Dendritic cell treated with granulocyte-macrophage colony-stimulating factor and Interleukin-4, amounts not matched to agents 40 ng/mL and 50 ng/mL, for 4 days (primary cell): ENCODE results near the gene NCK1.
A peak's percentile ranks its signal among the peaks of the same experiment; 100 is the strongest.
"Not testable (repeated sequence)": the region's sequence is repeated elsewhere in the genome, so short reads cannot be mapped to it uniquely, and the experiment has no call there.

ENCODE experiments used
- H3K27ac Mint-ChIP-seq: one replicate; pipeline ENCODE4 v1.8.0; 2022; ENCODE audit warnings: mild to moderate bottlenecking, mixed read lengths
- H3K27me3 Mint-ChIP-seq: one replicate; pipeline ENCODE4 v1.8.0; 2022; ENCODE audit warnings: mild to moderate bottlenecking, mixed read lengths
- H3K36me3 Mint-ChIP-seq: one replicate; pipeline ENCODE4 v1.8.0; 2022; ENCODE audit warnings: low read depth, mixed read lengths
- H3K4me1 Mint-ChIP-seq: one replicate; pipeline ENCODE4 v1.8.0; 2022; ENCODE audit warnings: low read depth, mixed read lengths
- H3K4me3 Mint-ChIP-seq: one replicate; pipeline ENCODE4 v1.8.0; 2022; ENCODE audit warnings: mild to moderate bottlenecking, moderate library complexity, mixed read lengths
- H3K9me3 Mint-ChIP-seq: one replicate; pipeline ENCODE4 v1.8.0; 2022; ENCODE audit warnings: mixed read lengths
- intact Hi-C: fragments of 100-400 bp; cut with micrococcal nuclease; formaldehyde crosslinking; loops from one replicate; pipeline ENCODE4 v1.15.0; 2022

NCK1 gene

GRCh38 chr3:136885357-136886213 is 23.6 kb downstream of the NCK1 start:
- no peak overlapping the region for H3K27ac Mint-ChIP-seq
- peaks cover 20% of the 10 kb centered on the region for H3K36me3 Mint-ChIP-seq
- H3K9me3 Mint-ChIP-seq: peaks cover 27% of the 10 kb centered on the region
- H3K4me1 Mint-ChIP-seq: peaks cover 53% of the 10 kb centered on the region
- no peak overlapping the region for H3K4me3 Mint-ChIP-seq
- H3K27me3 Mint-ChIP-seq: no peaks in the 10 kb centered on the region
- intact Hi-C loops: loop anchor here (10.0 kb wide), 1 partner anchor 49 kb away; no protein-coding TSS in a partner anchor

- Mint-ChIP-seq H3K27ac (no peak overlapping the region), H3K36me3 (peaks cover 26% of the 10 kb centered on the region), H3K4me3 (no peak overlapping the region), H3K4me1 (peaks cover 43% of the 10 kb centered on the region), H3K27me3 (no peaks in the 10 kb centered on the region), H3K9me3 (peaks cover 19% of the 10 kb centered on the region)
- intact Hi-C loops: loop anchor here (10.0 kb wide), 1 partner anchor 45 kb away; no protein-coding TSS in a partner anchor
These were observed 27.9 kb downstream of the NCK1 start for GRCh38 chr3:136889947-136890346.

- peaks cover 26% of the 10 kb centered on the region for H3K36me3 Mint-ChIP-seq
- intact Hi-C loops: no loop called here
- H3K4me3 Mint-ChIP-seq: no peak overlapping the region
- H3K9me3 Mint-ChIP-seq: peaks cover 19% of the 10 kb centered on the region
- no peak overlapping the region for H3K27ac Mint-ChIP-seq
- H3K27me3 Mint-ChIP-seq: no peaks in the 10 kb centered on the region
- H3K4me1 Mint-ChIP-seq: peaks cover 37% of the 10 kb centered on the region
These were observed 30.2 kb downstream of the NCK1 start for GRCh38 chr3:136891934-136892855.

- H3K4me3 Mint-ChIP-seq: no peak overlapping the region
- no peak overlapping the region for H3K27ac Mint-ChIP-seq
- peaks cover 34% of the 10 kb centered on the region for H3K4me1 Mint-ChIP-seq
- H3K36me3 Mint-ChIP-seq: peaks cover 20% of the 10 kb centered on the region
- intact Hi-C loops: no loop called here
- peaks cover 18% of the 10 kb centered on the region for H3K9me3 Mint-ChIP-seq
- H3K27me3 Mint-ChIP-seq: no peaks in the 10 kb centered on the region
These were observed 31.9 kb downstream of the NCK1 start for GRCh38 chr3:136893848-136894443.

DNA sequence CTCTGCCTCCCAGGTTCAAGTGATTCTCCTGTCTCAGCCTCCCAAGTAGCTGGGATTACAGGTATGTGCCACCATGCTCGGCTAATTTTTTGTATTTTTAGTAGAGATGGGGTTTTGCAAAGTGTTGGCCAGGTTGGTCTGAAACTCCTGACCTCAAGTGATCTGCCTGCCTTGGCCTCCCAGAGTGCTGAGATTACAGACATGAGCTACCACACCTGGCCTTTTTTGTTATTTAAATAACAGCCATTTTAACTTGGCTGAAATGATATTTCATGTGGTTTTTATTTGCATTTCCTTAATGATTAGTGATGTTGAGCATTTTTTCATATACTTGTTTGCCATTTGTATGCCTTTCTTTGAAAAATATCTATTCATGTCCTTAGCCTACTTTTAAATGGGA is 35.2 kb downstream of the NCK1 start:
- H3K27ac Mint-ChIP-seq: not testable (repeated sequence)

DNA sequence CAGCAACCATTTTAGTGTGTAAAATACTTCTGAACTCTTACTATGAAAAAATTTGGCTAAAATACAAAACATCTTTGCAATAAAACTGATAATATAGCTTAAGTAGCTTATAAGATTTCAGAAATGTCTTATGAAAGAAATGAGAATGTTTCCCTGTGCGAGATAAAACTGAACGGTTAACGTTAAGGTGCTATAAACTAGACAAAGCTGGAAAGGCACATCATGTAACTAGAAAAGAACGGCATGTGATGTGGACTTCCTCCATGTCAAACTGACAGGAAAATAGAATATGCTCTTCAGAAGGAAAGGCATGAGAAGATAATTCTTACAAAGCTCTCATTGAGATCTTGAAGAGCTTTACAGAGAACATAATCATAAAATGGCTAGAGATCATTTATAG is 36.5 kb downstream of the NCK1 start:
- no peak overlapping the region for H3K4me3 Mint-ChIP-seq
- no peaks in the 10 kb centered on the region for H3K27me3 Mint-ChIP-seq
- peaks cover 3% of the 10 kb centered on the region for H3K9me3 Mint-ChIP-seq
- peaks cover 22% of the 10 kb centered on the region for H3K36me3 Mint-ChIP-seq
- no peak overlapping the region for H3K27ac Mint-ChIP-seq
- intact Hi-C loops: no loop called here
- peaks cover 56% of the 10 kb centered on the region for H3K4me1 Mint-ChIP-seq

More for the DNA sequence above, 35.2 kb downstream of the NCK1 start:
- H3K4me3 Mint-ChIP-seq, intact Hi-C loops, H3K27me3 Mint-ChIP-seq, H3K9me3 Mint-ChIP-seq: not testable (repeated sequence)
- Mint-ChIP-seq H3K4me1 (peaks cover 57% of the 10 kb centered on the region), H3K36me3 (peaks cover 14% of the 10 kb centered on the region)

GRCh38 chr3:136898954-136899353 is 36.9 kb downstream of the NCK1 start:
- Mint-ChIP-seq H3K27me3 (no peaks in the 10 kb centered on the region), H3K4me1 (peaks cover 52% of the 10 kb centered on the region), H3K4me3 (no peak overlapping the region), H3K36me3 (peaks cover 26% of the 10 kb centered on the region), H3K27ac (no peak overlapping the region), H3K9me3 (peaks cover 7% of the 10 kb centered on the region)
- intact Hi-C loops: no loop called here

DNA sequence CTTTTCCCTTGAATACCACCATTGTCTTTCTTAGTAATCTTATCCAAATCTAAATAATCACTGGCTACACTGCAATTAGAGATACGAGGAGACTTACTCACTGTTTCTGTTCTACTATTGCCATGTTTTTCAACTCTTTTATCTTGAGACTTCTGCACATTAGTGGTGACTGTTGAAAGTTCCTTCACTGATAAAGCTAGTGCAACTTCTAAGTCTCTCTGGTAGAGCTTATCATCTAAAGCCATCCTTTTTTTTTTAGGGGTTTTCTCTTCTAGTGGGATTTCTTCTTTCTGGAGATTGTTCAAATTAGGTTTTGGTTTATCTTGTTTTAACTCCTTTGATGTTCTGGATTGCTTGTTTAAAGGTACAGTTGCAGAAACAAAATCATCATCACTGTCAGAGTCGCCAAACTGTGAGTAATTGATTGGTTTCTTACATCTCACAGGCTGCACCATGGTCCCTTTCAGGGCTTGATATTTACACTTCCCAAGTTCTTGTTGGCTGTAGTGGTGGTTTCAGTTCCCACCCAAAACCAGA is 37.7 kb downstream of the NCK1 start:
- Mint-ChIP-seq H3K36me3 (peaks cover 33% of the 10 kb centered on the region), H3K4me3 (no peak overlapping the region), H3K27me3 (no peaks in the 10 kb centered on the region), H3K4me1 (peaks cover 47% of the 10 kb centered on the region), H3K27ac (peak overlapping the region; percentile 74), H3K9me3 (peaks cover 9% of the 10 kb centered on the region)
- intact Hi-C loops: loop anchor here (5.0 kb wide), 1 partner anchor 37 kb away; the partner anchor contains the start of gene NCK1

DNA sequence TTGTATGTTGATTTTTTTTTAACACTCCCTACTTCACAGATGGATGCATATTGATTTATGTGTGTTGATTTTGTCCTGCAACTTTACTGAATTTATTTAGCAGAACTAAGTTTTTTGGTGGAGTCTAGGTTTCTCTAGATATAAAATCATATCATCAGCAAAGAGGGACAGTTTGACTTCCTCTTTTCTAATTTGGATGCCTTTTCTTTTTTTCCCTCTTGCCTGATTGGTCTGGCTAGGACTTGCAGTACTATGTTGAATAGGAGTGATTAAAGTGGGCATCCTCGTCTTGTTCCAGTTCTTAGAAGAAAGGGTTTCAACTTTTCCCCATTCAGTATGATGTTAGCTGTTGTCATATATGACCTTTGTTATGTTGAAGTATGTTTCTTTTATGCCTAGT is 38.7 kb downstream of the NCK1 start:
- peaks cover 42% of the 10 kb centered on the region for H3K36me3 Mint-ChIP-seq
- intact Hi-C loops: loop anchor here (5.0 kb wide), 1 partner anchor 38 kb away; the partner anchor contains the start of gene NCK1
- H3K4me3 Mint-ChIP-seq: peak overlapping the region; percentile 44
- H3K4me1 Mint-ChIP-seq: peaks cover 48% of the 10 kb centered on the region
- peak overlapping the region; percentile 74 for H3K27ac Mint-ChIP-seq
- not testable (repeated sequence) for H3K9me3 Mint-ChIP-seq, H3K27me3 Mint-ChIP-seq

- Mint-ChIP-seq H3K27ac (peak overlapping the region; percentile 74), H3K27me3 (no peaks in the 10 kb centered on the region), H3K4me3 (no peak overlapping the region), H3K9me3 (peaks cover 9% of the 10 kb centered on the region), H3K4me1 (peaks cover 55% of the 10 kb centered on the region), H3K36me3 (peaks cover 47% of the 10 kb centered on the region)
- intact Hi-C loops: loop anchor here (5.0 kb wide), 1 partner anchor 39 kb away; the partner anchor contains the start of gene NCK1
These were observed 39.4 kb downstream of the NCK1 start for GRCh38 chr3:136901391-136901790.

DNA sequence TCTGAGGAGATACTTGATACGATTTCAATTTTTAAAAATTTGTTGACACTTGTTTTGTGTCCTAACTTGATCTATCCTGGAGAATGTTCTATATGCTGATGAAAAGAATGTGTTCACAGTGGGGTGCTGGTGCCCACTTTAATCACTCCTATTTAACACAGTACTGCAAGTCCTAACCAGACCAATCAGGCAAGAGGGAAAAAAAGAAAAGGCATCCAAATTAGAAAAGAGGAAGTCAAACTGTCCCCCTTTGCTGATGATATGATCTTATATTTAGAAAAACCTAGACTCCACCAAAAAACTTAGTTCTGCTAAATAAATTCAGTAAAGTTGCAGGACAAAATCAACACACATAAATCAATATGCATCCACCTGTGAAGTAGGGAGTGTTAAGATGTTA is 40.5 kb downstream of the NCK1 start:
- H3K4me3 Mint-ChIP-seq, H3K9me3 Mint-ChIP-seq, H3K27me3 Mint-ChIP-seq: not testable (repeated sequence)
- Mint-ChIP-seq H3K36me3 (peaks cover 47% of the 10 kb centered on the region), H3K4me1 (peaks cover 66% of the 10 kb centered on the region), H3K27ac (peak overlapping the region; percentile 74)
- intact Hi-C loops: loop anchor here (5.0 kb wide), 1 partner anchor 40 kb away; the partner anchor contains the start of gene NCK1

GRCh38 chr3:136903899-136904298 is 41.9 kb downstream of the NCK1 start:
- Mint-ChIP-seq H3K4me3 (no peak overlapping the region), H3K36me3 (peaks cover 47% of the 10 kb centered on the region), H3K4me1 (peaks cover 73% of the 10 kb centered on the region), H3K9me3 (peaks cover 9% of the 10 kb centered on the region), H3K27ac (no peak overlapping the region), H3K27me3 (no peaks in the 10 kb centered on the region)
- intact Hi-C loops: loop anchor here (5.0 kb wide), 1 partner anchor 42 kb away; the partner anchor contains the start of gene NCK1

DNA sequence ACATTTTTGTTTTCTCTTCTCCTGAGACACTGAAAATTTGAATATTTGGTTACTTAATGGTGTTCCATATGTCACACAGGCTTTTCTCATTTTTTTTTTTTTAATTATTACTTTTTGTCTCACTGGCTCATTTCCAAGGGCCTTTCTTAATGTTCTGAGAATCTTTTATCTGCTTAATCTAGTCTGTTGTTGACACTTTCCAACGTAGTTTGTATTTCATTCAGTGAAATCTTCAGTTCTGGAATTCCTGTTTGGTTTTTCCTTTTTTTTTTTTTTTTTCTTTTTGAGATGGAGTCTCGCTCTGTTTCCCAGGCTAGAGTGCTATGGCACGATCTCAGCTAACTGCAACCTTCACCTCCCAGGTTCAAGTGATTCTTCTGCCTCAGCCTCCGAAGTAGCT is 42.7 kb downstream of the NCK1 start:
- intact Hi-C loops: loop anchor here (5.0 kb wide), 1 partner anchor 42 kb away; the partner anchor contains the start of gene NCK1
- H3K9me3 Mint-ChIP-seq: peaks cover 9% of the 10 kb centered on the region
- peaks cover 41% of the 10 kb centered on the region for H3K36me3 Mint-ChIP-seq
- no peak overlapping the region for H3K27ac Mint-ChIP-seq
- H3K4me3 Mint-ChIP-seq: no peak overlapping the region
- no peaks in the 10 kb centered on the region for H3K27me3 Mint-ChIP-seq
- H3K4me1 Mint-ChIP-seq: peaks cover 74% of the 10 kb centered on the region
